DND-41 (cell line): ENCODE results near the gene DNAJC6.

Source experiments
- CTCF ChIP-seq: IDR thresholded peaks from 2 replicates; pipeline ENCODE4 v1.5.1; 2012; ENCODE audit warnings: borderline replicate concordance, low read length, moderate library complexity, mild to moderate bottlenecking; ENCODE audit not compliant: poor library complexity, severe bottlenecking; ENCODE audit errors: extremely low read depth
- EZH2 ChIP-seq: IDR thresholded peaks from 3 replicates; pipeline ENCODE4 v1.6.1; 2012; ENCODE audit warnings: borderline replicate concordance, low read depth, mild to moderate bottlenecking, moderate library complexity, low read length, inconsistent platforms; ENCODE audit not compliant: severe bottlenecking

DNA sequence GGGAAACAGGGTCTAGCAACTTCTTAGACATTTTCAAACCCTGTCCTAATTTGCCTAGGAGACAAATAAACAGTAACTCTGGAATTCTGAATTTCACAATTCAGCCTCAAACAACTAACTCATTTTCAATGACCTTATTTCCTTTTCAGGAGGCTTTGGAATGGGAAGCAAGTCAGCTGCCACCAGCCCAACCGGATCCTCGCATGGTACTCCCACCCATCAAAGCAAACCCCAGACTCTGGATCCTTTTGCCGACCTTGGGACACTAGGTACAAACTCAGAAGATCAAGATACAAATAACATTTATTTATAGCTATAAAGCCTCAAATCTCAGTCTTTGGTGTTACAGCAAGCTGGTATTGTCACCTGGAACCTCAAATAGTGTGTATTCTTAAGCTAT, 92.3 kb downstream of the DNAJC6 start:
- TF ChIP-seq CTCF (no peak), EZH2 (no peak)
